Hypothalamus (tissue), 51 donors: ENCODE results near the gene MUS81.
A peak's percentile ranks its signal among the peaks of the same experiment; 100 is the strongest.

Experiments used
- DNase-seq, 51 donors: peaks; one replicate each; lab custom pipeline; 2025; lab: John Stamatoyannopoulos, UW

MUS81 gene

DNA sequence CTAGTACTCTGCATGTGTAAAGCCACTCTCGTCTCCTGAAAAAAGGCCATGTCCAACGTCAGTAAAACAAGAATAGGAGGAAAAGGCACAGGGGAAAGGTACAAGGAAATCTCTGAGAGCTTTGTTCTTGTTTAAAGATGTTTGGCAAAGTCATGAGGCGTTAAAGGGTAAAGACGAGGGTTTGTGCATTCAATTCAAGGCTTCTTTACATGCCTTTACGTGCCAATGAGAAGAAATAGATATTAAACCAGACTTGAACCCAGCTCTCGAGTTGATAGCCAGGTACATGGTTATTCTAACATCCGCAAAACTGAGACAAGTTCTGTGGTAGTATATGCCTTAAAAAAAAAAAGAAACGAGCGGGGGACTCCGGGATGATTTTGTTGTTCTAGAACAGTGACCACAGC is 1.5 kb upstream of the MUS81 start:
- peak in 1 of 51 donors; percentile 57 for DNase-seq

DNA sequence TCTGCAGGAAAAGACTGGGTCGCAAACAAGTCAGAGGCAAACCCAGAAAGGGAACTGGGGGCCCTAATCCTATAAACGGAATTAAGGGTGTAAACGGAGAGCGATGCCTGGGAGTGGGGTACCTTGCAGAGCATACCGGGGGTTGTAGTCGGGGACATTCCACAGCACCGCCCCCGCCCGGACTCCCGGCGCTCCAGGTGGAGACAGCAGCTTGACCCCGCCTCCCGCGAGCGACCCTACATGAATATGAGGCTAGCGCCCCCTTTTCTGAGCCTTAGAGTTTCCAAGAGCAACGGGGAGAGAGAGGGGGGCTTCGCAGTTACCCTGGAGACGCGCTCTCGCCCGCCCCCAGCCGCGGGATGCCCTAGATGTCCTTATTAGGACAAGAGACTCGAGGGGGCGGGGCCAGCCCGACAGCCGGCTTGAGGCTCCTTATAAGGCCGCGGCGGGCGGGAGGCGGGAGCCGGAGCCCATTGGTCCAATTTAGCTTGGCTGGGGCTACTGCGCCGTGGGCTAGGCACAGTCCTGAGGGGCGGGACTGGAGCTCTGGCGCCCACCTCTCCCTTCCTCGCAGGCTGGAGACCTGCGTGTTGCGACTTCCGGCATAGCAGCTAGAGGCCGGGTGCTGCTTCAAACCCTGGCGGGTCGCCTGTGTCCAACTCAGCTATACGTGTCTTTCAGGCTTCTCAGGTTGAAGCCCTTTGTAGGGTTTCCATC is 980 bp upstream of the MUS81 start:
- DNase-seq: peak; percentile 46 to 99 (median 94)

DNA sequence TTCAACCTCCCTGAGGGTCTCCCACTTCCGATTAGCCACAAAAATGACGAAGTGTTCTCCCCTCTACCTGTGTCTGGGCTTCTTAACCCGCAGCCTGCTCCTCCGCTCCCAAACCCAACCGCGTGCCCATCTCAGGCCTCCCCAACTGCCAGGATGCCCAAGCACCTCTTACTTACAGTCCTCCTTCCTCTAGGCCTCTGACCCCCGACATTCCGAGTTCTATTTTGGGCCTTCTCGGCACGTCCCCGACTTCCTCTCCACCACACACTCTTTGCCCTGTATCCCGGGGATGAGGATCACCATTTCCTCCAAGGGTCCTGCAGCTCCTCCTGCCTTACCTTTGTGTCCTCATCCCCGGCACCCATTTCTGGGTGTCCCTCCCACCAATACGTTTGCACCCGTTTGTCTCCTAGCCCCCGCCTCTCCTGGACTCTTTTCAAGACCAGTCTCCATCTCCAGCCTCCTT is 388 bp upstream of the MUS81 start:
- DNase-seq: peak in 13 of 51 donors; percentile 45 to 89 (median 64)

DNA sequence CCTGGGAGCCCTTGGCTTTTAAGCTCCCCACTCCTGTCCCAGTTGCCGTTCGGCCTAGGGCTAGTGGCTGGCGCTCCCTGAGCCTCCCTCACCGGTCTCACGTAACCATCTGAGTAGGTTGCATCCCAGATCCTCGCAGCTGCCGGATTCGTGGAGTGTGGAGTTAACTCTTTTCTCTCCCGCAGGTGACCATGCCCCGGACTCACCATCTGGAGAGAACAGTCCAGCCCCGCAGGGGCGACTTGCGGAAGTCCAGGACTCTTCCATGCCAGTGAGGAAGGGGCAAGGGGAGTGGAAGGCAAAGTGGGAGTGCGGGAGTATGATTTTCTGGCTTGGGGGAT is 902 bp downstream of the MUS81 start:
- DNase-seq: no peak

DNA sequence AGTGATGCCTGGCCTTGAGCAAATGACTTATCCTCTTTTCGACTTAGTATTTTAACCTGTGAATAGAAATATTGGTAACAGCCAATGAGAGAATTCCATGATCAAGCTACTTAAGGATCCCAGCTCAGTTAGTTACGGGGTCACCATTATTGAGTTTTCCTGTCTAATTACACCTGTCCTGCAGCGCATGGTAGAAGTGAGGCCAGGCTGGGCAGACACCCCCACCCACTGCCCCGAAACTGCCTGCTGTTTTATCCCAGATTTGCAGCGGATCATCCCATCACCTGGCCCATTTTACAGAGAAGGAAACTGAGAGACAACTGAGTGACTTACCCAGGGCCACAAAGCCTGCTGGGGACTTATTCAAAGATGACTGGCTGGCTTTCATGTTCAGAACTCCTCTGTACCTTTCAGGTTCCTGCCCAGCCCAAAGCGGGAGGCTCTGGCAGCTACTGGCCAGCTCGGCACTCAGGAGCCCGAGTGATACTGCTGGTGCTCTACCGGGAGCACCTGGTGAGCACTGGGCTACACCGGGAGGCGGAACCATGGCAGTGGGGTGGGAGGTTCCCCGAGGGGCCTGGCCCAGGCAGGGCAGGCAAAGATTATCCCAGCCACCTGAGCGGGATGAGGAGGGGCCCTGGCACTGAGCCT is 1.4 kb downstream of the MUS81 start:
- DNase-seq: no peak

DNA sequence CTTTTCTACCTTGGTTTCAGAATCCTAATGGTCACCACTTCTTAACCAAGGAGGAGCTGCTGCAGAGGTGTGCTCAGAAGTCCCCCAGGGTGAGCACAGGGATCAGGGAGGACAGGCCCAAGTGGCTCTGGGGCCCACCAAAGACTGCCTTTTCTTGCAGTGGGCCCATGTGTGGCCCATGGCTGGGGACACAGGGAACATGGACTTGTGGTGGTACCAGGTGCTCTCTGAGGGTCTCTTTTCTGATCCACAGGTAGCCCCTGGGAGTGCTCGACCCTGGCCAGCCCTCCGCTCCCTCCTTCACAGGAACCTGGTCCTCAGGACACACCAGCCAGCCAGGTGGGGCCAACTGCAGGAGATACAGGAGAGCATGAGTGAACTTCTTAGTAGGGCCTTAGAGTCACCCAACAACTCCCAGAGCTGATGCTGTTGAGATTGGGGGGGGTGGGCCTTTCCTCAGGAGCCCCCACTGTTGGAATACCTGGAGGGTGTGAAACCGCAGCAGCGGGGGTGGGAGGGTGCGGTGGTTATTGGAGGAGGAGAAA is 2.0 kb downstream of the MUS81 start:
- no peak for DNase-seq

DNA sequence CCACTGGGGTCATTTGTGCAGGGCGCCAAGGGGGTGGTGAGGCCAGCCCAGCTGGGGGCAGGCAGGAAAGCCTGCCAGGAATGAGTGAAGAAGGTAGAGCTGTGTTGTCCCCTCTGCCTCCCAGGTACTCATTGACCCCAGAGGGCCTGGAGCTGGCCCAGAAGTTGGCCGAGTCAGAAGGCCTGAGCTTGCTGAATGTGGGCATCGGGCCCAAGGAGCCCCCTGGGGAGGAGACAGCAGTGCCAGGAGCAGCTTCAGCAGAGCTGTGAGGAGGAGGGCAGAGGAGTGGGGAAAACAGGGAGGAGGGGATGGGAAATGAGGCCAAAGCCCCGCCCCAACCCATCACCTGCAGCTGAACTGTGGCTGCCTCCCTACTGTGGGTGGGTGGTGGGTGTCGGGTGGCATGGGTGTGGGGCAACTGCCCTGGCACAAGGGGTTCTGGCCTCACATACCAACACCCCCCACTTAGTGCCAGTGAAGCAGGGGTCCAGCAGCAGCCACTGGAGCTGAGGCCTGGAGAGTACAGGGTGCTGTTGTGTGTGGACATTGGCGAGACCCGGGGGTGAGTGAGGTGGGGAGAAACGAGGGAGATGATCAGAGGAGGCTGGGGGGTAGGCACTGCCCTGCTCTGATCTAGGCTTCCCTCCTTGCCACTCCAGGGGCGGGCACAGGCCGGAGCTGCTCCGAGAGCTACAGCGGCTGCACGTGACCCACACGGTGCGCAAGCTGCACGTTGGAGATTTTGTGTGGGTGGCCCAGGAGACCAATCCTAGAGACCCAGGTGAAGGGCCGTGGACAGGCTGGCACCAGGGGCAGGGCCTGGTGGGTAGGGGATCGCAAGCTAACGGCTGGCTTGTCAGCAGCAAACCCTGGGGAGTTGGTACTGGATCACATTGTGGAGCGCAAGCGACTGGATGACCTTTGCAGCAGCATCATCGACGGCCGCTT is 3.0 kb downstream of the MUS81 start:
- no peak for DNase-seq

DNA sequence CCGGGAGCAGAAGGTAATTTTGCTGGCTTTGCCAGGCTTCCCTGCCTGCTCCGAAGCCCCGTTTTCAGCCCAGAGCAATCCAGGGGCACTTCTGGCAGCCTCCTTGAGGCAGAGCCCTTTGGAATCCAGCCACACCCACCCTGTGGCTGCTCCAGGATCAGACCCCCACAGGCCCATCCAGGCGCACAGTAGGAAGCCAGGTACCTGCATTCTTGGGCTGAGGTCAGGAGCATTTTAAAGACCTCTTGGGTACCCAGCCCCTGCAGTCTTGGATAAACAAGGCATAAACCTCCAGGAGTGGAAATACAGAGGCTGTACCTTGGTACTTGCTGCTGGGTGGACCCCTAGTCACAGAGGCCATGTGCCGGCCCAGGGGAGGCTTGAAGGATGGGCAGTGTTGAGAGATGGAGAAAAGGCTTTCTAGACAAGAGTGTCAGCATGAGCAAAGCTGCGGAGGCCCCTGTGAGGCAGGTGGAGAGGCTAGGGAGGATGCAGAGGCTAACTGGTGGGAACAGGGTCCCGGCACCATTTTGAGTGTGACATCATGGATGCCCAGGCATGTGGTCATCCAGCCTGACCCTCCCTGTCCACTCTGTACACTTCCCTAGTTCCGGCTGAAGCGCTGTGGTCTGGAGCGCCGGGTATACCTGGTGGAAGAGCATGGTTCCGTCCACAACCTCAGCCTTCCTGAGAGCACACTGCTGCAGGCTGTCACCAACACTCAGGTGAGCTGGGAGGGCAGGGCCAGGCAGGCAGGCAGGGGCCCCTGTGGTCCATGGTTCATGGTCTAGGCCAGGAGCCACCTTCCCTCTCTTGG is 3.9 kb downstream of the MUS81 start:
- no peak for DNase-seq

DNA sequence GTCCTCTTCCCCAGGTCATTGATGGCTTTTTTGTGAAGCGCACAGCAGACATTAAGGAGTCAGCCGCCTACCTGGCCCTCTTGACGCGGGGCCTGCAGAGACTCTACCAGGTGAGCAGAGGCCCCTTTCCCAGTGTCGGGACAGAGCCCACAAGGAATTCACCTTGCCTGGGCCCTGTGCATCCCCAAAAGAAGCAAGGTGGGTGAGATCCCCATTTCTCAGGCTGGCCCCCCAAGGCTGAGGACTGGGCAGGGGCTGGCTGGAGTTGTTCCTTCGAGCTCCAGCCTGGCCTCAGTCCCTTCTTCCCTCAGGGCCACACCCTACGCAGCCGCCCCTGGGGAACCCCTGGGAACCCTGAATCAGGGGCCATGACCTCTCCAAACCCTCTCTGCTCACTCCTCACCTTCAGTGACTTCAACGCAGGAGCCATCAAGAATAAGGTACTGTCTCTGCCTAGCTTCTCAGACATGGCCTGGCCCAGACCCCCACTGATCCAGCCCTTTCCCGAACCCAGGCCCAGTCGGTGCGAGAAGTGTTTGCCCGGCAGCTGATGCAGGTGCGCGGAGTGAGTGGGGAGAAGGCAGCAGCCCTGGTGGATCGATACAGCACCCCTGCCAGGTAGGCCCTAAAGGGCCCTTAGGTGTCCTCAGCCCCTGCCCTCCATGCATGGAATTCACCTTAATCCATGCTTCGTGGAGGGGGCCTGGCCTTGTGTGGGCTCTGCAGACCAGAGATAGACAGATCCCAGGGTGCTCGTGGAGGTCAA is 4.7 kb downstream of the MUS81 start:
- DNase-seq: no peak

DNA sequence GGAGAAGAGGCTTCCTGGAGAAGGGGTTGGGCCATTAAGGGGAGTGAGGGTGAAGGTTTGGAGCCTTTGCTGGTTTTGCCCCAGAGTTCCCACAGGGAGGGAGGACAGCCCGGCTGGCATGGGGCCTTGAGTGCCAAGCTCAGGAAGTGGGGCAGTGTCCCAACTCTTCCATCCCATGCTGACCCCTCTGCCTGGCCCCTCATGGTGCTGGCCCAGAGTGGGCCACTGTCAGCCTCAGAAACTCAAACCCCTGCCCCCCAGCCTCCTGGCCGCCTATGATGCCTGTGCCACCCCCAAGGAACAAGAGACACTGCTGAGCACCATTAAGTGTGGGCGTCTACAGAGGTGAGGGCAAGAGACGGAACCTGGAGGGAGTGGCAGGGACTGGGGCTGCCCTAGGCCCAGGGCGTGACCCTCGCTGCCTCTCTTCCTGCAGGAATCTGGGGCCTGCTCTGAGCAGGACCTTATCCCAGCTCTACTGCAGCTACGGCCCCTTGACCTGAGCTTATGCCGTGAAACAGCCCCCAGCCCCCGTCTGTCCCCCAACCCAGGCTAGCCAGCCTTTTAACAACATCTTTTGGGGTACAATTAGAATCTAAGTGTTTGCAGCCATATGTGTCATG is 5.4 kb downstream of the MUS81 start:
- no peak for DNase-seq

DNA sequence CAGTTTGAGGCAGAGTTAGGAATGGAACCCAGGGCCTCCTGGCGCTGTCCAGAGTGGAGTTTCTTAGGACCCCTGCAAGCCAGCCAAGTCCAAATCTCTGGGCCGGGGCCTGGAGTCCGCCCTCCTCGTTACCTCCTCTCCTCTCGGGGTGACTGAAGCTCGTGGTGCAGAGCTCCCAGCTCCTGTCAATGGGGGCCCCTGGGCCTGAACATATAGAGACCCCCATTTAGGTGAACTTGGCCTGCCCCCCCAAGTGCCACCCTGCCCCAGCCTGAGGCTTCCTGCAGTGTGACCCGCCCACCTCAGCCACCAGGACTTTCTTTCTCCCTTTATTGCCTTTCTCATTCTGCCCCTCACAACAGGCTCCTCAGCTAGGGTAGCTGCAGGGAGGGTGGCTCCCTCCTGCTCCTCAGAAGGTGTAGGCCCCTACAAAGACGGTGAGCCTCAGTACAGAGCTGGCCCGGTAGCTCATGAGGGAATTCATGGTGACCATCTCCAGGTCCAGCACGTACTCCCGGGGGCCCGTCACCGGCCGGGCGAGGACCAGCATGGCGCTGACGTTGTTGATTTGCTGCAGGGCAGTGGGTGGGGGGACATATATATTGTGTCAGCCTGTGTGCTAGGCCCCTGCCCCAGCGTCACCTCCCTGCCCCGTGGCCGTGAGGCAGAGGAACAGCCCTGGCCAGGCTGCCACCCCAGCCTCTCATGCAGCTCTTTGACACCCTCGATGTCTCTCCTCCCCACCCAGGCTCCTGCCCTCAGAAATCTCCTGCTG is 6.5 kb downstream of the MUS81 start:
- DNase-seq: no peak

DNA sequence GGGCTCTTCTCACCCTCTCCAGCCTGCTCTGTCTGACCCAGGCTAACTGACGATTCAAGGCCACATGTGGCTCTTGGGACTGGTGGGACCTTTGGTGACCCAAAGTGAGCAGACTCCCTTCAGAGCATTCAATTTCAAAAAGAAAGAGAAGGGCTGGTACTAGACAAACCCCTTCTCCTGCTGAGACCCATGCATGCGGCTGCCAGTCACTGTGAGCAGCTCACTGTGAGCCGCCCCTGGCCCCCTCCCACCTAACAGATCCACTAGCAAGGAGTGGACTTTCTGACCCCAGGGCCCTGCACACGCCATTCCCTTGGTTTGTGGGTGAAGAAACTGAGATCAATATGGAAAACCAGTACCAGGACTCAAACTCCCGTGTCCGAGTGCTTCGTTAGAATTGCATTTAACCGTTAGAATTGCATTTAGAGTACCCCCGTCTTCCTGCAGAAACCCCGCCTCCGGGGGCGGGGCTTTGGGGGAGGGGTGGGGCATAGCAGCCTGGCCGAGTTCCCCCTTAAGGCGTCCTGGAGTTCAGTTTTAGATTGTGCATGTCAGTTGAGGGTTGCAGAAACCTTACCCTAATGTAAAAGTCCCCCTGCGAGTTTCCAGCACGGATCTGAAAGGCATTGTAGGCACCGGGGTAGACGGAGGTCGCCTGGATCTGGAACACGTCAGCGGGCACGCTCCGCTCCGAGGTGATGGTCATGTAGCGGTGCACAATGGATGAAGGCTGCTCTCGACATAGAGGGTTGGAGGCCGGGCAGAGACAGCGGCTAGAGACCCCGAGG is 7.2 kb downstream of the MUS81 start:
- DNase-seq: peak in 1 of 51 donors; percentile 36

DNA sequence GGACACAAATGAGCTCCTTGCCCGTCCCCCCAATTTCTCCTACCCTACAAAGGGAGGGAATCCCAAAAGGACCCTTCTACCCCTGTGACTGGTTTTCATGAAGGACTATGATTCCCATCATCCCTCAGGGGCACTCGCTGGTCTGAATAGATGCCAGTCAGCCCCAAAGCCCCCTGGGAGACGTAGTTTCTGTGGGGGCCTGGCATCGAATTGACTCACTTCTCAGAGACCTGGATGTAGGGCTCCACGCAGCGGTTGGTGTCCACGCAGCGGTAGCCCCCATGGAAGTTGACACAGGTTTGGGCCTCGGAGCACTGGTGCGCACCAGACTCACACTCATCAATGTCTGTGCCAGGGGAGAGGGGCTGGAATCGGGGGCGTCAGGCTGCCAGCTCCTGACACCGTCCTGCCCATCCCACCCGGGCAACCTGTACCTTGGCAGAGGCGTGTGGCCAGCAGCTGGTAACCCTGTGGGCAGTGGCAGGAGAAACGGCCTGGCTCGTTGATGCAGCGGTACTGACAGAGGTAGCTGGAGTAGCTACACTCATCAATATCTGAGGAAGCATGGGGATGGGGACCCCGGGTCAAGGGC is 7.9 kb downstream of the MUS81 start:
- peak in 19 of 51 donors; percentile 12 to 54 (median 28) for DNase-seq

DNA sequence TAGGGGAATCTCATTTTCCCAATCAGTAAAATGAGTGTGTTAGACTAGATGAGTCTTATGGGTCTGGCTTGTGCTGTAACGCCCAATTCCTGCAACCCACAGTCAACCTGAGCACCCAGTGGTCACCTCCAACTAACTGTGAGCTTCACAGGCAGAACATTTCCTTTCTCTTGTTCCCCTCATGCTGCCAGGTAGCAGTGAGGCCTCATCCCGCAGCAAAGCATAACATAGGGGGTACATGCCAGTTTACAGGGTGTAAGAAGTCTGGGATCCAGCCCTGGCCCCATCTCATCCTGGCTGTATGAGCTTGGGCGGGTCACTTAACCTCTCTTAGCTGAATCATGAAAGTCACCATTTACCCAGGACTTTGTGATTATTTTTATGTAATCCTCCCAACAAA is 8.7 kb downstream of the MUS81 start:
- no peak for DNase-seq

DNA sequence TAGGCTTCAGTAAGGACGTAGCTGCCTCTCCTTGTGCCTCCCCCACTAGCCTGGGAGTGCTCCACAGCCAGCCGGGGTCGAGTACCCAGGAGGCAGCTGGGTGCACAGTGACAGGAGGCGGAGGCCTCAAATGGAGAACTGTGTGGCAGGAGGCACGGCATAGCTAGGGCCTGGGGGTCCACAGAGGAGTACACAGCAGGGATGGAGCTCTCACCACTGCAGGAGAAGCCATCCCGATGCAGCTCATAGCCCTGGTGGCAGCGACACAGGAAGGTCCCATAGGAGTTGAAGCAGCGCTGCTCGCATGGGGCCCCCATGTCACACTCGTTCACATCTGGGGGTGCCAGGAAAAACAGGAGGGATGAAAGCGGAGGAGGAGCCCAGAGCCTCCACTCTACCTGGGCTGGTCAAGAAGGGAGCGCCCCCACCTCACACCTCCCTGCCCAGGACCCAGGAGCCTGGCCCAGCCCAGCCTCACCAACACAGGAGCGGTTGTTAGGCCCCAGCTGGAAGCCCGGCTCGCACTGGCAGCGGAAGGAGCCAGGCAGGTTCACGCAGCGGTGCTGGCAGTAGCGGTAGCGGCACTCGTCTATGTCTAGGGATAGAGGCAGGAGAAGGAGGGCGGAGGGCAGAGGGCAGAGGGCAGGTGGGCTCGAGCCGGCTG is 9.5 kb downstream of the MUS81 start:
- DNase-seq: no peak

DNA sequence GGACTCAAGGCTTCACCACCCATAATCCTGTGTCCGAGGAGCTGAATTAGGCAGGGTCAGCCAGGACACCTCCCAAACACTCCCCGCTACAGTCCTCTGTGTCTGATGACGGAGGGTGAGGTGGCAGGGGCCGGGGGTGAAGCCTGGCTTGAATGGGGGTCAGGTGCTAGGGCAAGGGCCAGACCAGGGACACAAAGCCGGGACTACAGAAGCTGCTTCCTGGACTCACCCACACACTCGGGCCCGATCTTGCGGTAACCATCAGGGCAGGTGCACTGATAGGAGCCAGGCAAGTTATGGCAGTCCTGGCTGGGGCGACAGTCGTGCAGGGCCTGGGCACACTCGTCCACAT is 10.1 kb downstream of the MUS81 start:
- DNase-seq: no peak
